HS-27A (cell line): Measurements from ENCODE around the gene TCL1A.

Experiments
- DNase-seq: peaks from one replicate; pipeline ENCODE4 v3.0.0-alpha.2; 2012; ENCODE audit warnings: low read depth, missing footprints

TCL1A gene

GRCh38 chr14:95705518-95705917 lies 8.4 kb downstream of the TCL1A start:
- no peak for DNase-seq

GRCh38 chr14:95703805-95704204 lies 10.1 kb downstream of the TCL1A start:
- no peak for DNase-seq

- no peak for DNase-seq
Observed at GRCh38 chr14:95703341-95703740, 10.6 kb downstream of the TCL1A start.

- no peak for DNase-seq
Observed at GRCh38 chr14:95701846-95702221, 12.1 kb downstream of the TCL1A start.

- no peak for DNase-seq
Observed at GRCh38 chr14:95700221-95700976, 13.5 kb downstream of the TCL1A start.

- DNase-seq = no peak
Observed at GRCh38 chr14:95699412-95699811, 14.5 kb downstream of the TCL1A start.

GRCh38 chr14:95698287-95698686 lies 15.6 kb downstream of the TCL1A start:
- no peak for DNase-seq

- DNase-seq = no peak
Observed at GRCh38 chr14:95697764-95698163, 16.2 kb downstream of the TCL1A start.

GRCh38 chr14:95696741-95697140 lies 17.2 kb downstream of the TCL1A start:
- no peak for DNase-seq

- no peak for DNase-seq
Observed at GRCh38 chr14:95695913-95696312, 18.0 kb downstream of the TCL1A start.

- DNase-seq = no peak
Observed at GRCh38 chr14:95695051-95695450, 18.9 kb downstream of the TCL1A start.

- DNase-seq = no peak
Observed at GRCh38 chr14:95692109-95692508, 21.8 kb downstream of the TCL1A start.

GRCh38 chr14:95691591-95691990 lies 22.3 kb downstream of the TCL1A start:
- DNase-seq = no peak

- no peak for DNase-seq
Observed at GRCh38 chr14:95690815-95691214, 23.1 kb downstream of the TCL1A start.

GRCh38 chr14:95689441-95689840 lies 24.5 kb downstream of the TCL1A start:
- no peak for DNase-seq

- no peak for DNase-seq
Observed at GRCh38 chr14:95686935-95687334, 27.0 kb downstream of the TCL1A start.

- no peak for DNase-seq
Observed at GRCh38 chr14:95685978-95686922, 27.7 kb downstream of the TCL1A start, which contains the start of gene TCL1B. Gene TCL1B, plus strand, starts transcription at chr14:95686426. Its CDS starts 42 bp downstream, at chr14:95686468.

GRCh38 chr14:95683793-95684192 lies 30.1 kb downstream of the TCL1A start:
- no peak for DNase-seq

- no peak for DNase-seq
Observed at GRCh38 chr14:95681153-95681552, 32.8 kb downstream of the TCL1A start.

GRCh38 chr14:95679998-95680735 lies 33.8 kb downstream of the TCL1A start:
- no peak for DNase-seq

GRCh38 chr14:95679148-95679815 lies 34.6 kb downstream of the TCL1A start:
- no peak for DNase-seq
